Stimulated activated CD8-positive, alpha-beta memory T cell treated with anti-CD3 and anti-CD28 coated beads, Interleukin-12 subunit alpha, Interleukin-12 subunit beta, amount 100 ng/mL, for 1 hour (primary cell): ENCODE measurements around the gene NPC1.

Source experiments
- DNase-seq: peaks from one replicate; pipeline ENCODE4 v3.0.0-alpha.2; 2020; ENCODE audit warnings: low read depth

NPC1 gene

GRCh38 chr18:23487738-23488570 lies 98.4 kb downstream of the NPC1 start:
- DNase-seq: peak; percentile 25

- no peak for DNase-seq
These were observed 100.9 kb downstream of the NPC1 start for GRCh38 chr18:23485386-23485785.

GRCh38 chr18:23484561-23485182 lies 101.6 kb downstream of the NPC1 start:
- DNase-seq: no peak
